HepG2 (cell line): ENCODE results near the gene ITGA2. TPM values are rescaled to one million over a fixed set of nuclear protein-coding genes. Genes with fewer than 3 reads are reported as not detected.
A peak's percentile ranks its signal among the peaks of the same experiment; 100 is the strongest.

ENCODE experiments used
- ATAC-seq: fragments of 200-7000 bp; cut with Tn5 transposase; 3 replicates; pipeline ENCODE4 v1.9.1; 2020; ENCODE audit warnings: mild to moderate bottlenecking, moderate library complexity
- BruUV-seq: library from RNA; stranded (reverse); fragments of 400-500 nt; replicated peaks from 2 replicates; lab custom pipeline; 2021; lab: Mats Ljungman, UMichigan
- CTCF ChIA-PET: fragments of 300-600 bp; formaldehyde crosslinking; extraction: SDS; loops from one replicate; lab custom pipeline; 2021; ENCODE audit warnings: low total read pairs, inconsistent platforms, low intra/inter-chr PET ratio; lab: Yijun Ruan, JAX
- POLR2A ChIA-PET: fragments of 350-600 bp; sonication (Branson Sonifier 250); formaldehyde crosslinking; loops from one replicate; lab custom pipeline; 2020; ENCODE audit warnings: antibody characterized with exemption, inconsistent platforms; lab: Yijun Ruan, JAX
- DNase-seq: peaks from one replicate; pipeline ENCODE4 v3.0.0-alpha.2; 2015; ENCODE audit warnings: low spot score
- FAIRE-seq: peaks from 3 replicates; lab custom pipeline; 2011; peaks lifted over from hg19 to GRCh38; lab: Jason Lieb, UNC
- H2AFZ ChIP-seq: one replicate; pipeline ENCODE4 v1.6.1; 2011; ENCODE audit warnings: low read length, inconsistent platforms
- H3K27ac ChIP-seq: fragments of 300-600 bp; 3 replicates; pipeline ENCODE4 v1.8.0; 2011; ENCODE audit warnings: mixed run types, mild to moderate bottlenecking, mixed read lengths, low read length, inconsistent platforms; ENCODE audit not compliant: insufficient read depth; ENCODE audit errors: extremely low read length
- H3K27me3 ChIP-seq, 2 experiments: fragments of 200-600 bp in 1 of 2; 2 replicates in 1 of 2; 3 replicates in 1 of 2; pipeline versions ENCODE4 v1.6.0 to v1.8.0; 2011; ENCODE audit warnings: low read length in 2 of 2, mild to moderate bottlenecking in 2 of 2, moderate library complexity in 2 of 2, inconsistent platforms in 1 of 2; ENCODE audit not compliant: insufficient read depth in 2 of 2, control insufficient read depth in 1 of 2
- H3K36me3 ChIP-seq, 2 experiments: fragments of 200-600 bp in 1 of 2; replicated peaks in 1 of 2; 2 replicates in 1 of 2; 3 replicates in 1 of 2; pipeline versions ENCODE4 v1.5.1 to v1.8.0; 2011; ENCODE audit warnings: low read length in 2 of 2, inconsistent platforms in 1 of 2; ENCODE audit not compliant: insufficient read depth in 2 of 2, control insufficient read depth in 1 of 2
- H3K4me1 ChIP-seq: 2 replicates; pipeline ENCODE4 v1.5.1; 2012; ENCODE audit warnings: low read length, inconsistent platforms; ENCODE audit not compliant: insufficient read depth
- H3K4me2 ChIP-seq: 2 replicates; pipeline ENCODE4 v1.6.0; 2011; ENCODE audit warnings: low read depth, low read length, inconsistent platforms
- H3K4me3 ChIP-seq, 3 experiments: fragments of 200-600 bp in 1 of 3; sonication (generic), shearing (Covaris generic) in 1 of 3; replicated peaks in 1 of 3; 2 replicates each; pipeline ENCODE4 v1.5.1; 2011 to 2016; ENCODE audit warnings: low read length in 3 of 3, inconsistent platforms in 2 of 3, low read depth in 2 of 3, mild to moderate bottlenecking in 2 of 3, control low read depth in 1 of 3, mixed read lengths in 1 of 3; ENCODE audit not compliant: insufficient read depth in 1 of 3
- H3K79me2 ChIP-seq: one replicate; pipeline ENCODE4 v1.6.1; 2011; ENCODE audit warnings: low read length, inconsistent platforms; ENCODE audit not compliant: insufficient read depth
- H3K9ac ChIP-seq: 2 replicates; pipeline ENCODE4 v1.6.0; 2011; ENCODE audit warnings: mild to moderate bottlenecking, low read depth, low read length, inconsistent platforms; ENCODE audit not compliant: insufficient read depth
- H3K9me3 ChIP-seq: 2 replicates; pipeline ENCODE4 v1.5.1; 2012; ENCODE audit warnings: mild to moderate bottlenecking, low read length
- H4K20me1 ChIP-seq: 2 replicates; pipeline ENCODE4 v1.6.0; 2011; ENCODE audit warnings: inconsistent platforms, mild to moderate bottlenecking, low read length, moderate library complexity; ENCODE audit not compliant: insufficient read depth
- EP300 ChIP-seq, 3 experiments: sonication (generic) in 1 of 3; formaldehyde crosslinking in 1 of 3; IDR thresholded peaks; 2 replicates each; pipeline versions ENCODE4 v1.5.1 to v1.6.1; 2011 to 2020; ENCODE audit warnings: low read depth in 2 of 3, low read length in 2 of 3, borderline replicate concordance in 1 of 3, improper control_type of control experiment in 1 of 3, mild to moderate bottlenecking in 1 of 3, missing genetic modification reagents in 1 of 3, moderate library complexity in 1 of 3
- ETV5 ChIP-seq: IDR thresholded peaks from 2 replicates; pipeline ENCODE4 v1.6.1; 2018; ENCODE audit warnings: missing biosample characterization, missing genetic modification reagents, inconsistent platforms, borderline replicate concordance
- FOSL2 ChIP-seq: sonication (generic); formaldehyde crosslinking; IDR thresholded peaks from 2 replicates; pipeline ENCODE4 v1.4.0; 2020; ENCODE audit warnings: missing genetic modification reagents
- HNRNPUL1 ChIP-seq: fragments of 200-400 bp; formaldehyde crosslinking; IDR thresholded peaks from 2 replicates; pipeline ENCODE4 v1.6.1; 2017; ENCODE audit warnings: low read depth, mild to moderate bottlenecking, low read length, moderate library complexity
- PAF1 ChIP-seq: IDR thresholded peaks from 2 replicates; pipeline ENCODE4 v1.6.1; 2016; ENCODE audit warnings: missing genetic modification reagents, missing compliant biosample characterization
- POLR2AphosphoS5 ChIP-seq: IDR thresholded peaks from 2 replicates; pipeline ENCODE4 v1.6.1; 2012; ENCODE audit warnings: low read depth, low read length
- POLR2G ChIP-seq: fragments of 200-400 bp; formaldehyde crosslinking; IDR thresholded peaks from 2 replicates; pipeline ENCODE4 v1.6.1; 2018; ENCODE audit warnings: mild to moderate bottlenecking, low read depth, low read length, moderate library complexity
- RBM22 ChIP-seq: fragments of 200-400 bp; formaldehyde crosslinking; optimal IDR thresholded peaks from 2 replicates; pipeline ENCODE3; 2017; ENCODE audit warnings: mild to moderate bottlenecking, low read length, moderate library complexity
- SAFB2 ChIP-seq: sonication (generic); formaldehyde crosslinking; IDR thresholded peaks from 2 replicates; pipeline ENCODE4 v1.5.1; 2020; ENCODE audit warnings: missing genetic modification reagents, low read depth, mild to moderate bottlenecking, borderline replicate concordance
- SOX5 ChIP-seq: IDR thresholded peaks from 2 replicates; pipeline ENCODE4 v1.6.1; 2016; ENCODE audit warnings: borderline replicate concordance
- TEAD3 ChIP-seq: optimal IDR thresholded peaks from 2 replicates; pipeline ENCODE3; 2016; ENCODE audit warnings: borderline replicate concordance
- ZNF558 ChIP-seq: sonication (generic); formaldehyde crosslinking; IDR thresholded peaks from 2 replicates; pipeline ENCODE4 v1.9.0; 2022; ENCODE audit warnings: mild to moderate bottlenecking, missing genetic modification reagents, borderline replicate concordance
- ZNF841 ChIP-seq: sonication (generic); formaldehyde crosslinking; IDR thresholded peaks from 2 replicates; pipeline ENCODE4 v1.8.1; 2023; ENCODE audit warnings: missing genetic modification reagents, borderline replicate concordance
- WGBS: methylation state at CpG from one replicate; pipeline ENCODE4 v1.1.6; 2017; ENCODE audit warnings: low lambda C conversion rate; 5-methylcytosine and 5-hydroxymethylcytosine counted together
- in situ Hi-C: cut with HindIII; loops from 2 replicates; pipeline ENCODE4 v1.10.0; 2017; ENCODE audit warnings: low pct_unique_long_range_greater_than_20kb; ENCODE audit not compliant: extremely low pct_ligation_motif_present
- intact Hi-C: fragments of 100-400 bp; cut with micrococcal nuclease; formaldehyde crosslinking; loops from one replicate; pipeline ENCODE4 v1.10.0; 2022; ENCODE audit not compliant: unreplicated experiment
- polyA plus RNA-seq, 8 experiments: library from polyadenylated mRNA; depleted of rRNA in 3 of 8; stranded (reverse) in 7 of 8; unstranded in 1 of 8; fragments of >200 nt; fragmentation: Illumina TruSeq in 4 of 8; extraction: Trizol in 4 of 8; gene quantifications; 2 replicates each; pipeline versions ENCODE4 v1.2.1 to v1.2.3, GENCODE V29; 2011 to 2016; ENCODE audit warnings: low read depth in 4 of 8, missing spikeins in 1 of 8, mixed read lengths in 1 of 8; ENCODE audit not compliant: insufficient read depth in 1 of 8
- total RNA-seq, 5 experiments: library from RNA; depleted of rRNA; stranded (reverse); fragments of >200 nt; fragmentation: Illumina TruSeq; extraction: Trizol; gene quantifications; 2 replicates each; pipeline ENCODE4 v1.2.3, GENCODE V29; 2016; ENCODE audit warnings: low read depth in 1 of 5
- TF ChIP-seq, protein P1 (sequence below): sonication (generic); formaldehyde crosslinking; IDR thresholded peaks from 2 replicates; pipeline ENCODE4 v1.4.0; 2020; ENCODE audit warnings: missing genetic modification reagents

The ITGA2 gene
- total and polyA plus RNA-seq, 2 of the 13 experiments (the other 11 are each of a cell fraction or from before 2014, with no cell fraction given) = 15.8 to 58.3 TPM

DNA sequence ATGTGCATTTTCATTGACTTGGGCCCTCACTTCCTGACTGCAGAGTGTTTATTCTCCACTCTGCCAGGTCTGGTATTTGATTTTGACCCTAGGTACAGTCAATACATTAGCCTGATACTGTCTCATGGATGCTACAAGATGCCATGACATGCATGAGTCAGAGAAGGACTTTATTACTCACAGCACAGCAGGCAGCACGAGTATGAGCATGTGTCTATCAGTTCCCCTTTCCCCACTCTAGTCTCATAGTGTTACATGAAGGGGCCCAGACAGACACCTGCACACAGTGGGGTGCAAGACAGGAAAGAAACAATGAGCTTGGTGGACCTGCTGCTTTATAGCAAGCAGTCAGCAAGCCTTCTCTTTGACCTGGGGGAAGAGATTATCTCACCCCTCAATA is 19.6 kb downstream of the ITGA2 start:
- no peak overlapping the region for H3K4me2 ChIP-seq
- no peak overlapping the region for H2AFZ ChIP-seq
- 71% methylated on average over 1 of the region's 1 CpG for WGBS
- no peaks in the 10 kb centered on the region for H3K27me3 ChIP-seq
- H3K4me3 ChIP-seq = no peak overlapping the region
- H3K79me2 ChIP-seq = peaks cover 63% of the 10 kb centered on the region
- FAIRE-seq (no peak), ATAC-seq (peak; percentile 16; the same call in 1 of the 3 replicates), DNase-seq (no peak)
- TF ChIP-seq POLR2G (0 out of 2 replicates have a peak, but pooled peaks have one; percentile 16), FOSL2 (CRISPR knock-in tag) (peak; percentile 78), TEAD3 (CRISPR knock-in tag) (peak; percentile 27), ETV5 (CRISPR knock-in tag) (peak; percentile 11; the same call in 1 of the 2 replicates), POLR2AphosphoS5 (0 out of 2 replicates have a peak, but pooled peaks have one; percentile 38), ZNF841 (CRISPR knock-in tag) (no peak), HNRNPUL1 (no peak), RBM22 (peak; percentile 56), ZNF558 (CRISPR knock-in tag) (no peak), EP300 (IDR thresholded peaks at IDR 0.05; ENCODE audit: low read depth in 2 of 2, low read length in 2 of 2) (0 out of 4 replicates have a peak, but pooled peaks of 1 of the 2 experiments have one; percentile 7), EP300 (CRISPR knock-in tag; IDR thresholded peaks at IDR 0.05; ENCODE audit: borderline replicate concordance) (no peak), SOX5 (CRISPR knock-in tag) (no peak), SAFB2 (CRISPR knock-in tag) (no peak), PAF1 (CRISPR knock-in tag) (no peak)
- TF ChIP-seq, protein P1, sequence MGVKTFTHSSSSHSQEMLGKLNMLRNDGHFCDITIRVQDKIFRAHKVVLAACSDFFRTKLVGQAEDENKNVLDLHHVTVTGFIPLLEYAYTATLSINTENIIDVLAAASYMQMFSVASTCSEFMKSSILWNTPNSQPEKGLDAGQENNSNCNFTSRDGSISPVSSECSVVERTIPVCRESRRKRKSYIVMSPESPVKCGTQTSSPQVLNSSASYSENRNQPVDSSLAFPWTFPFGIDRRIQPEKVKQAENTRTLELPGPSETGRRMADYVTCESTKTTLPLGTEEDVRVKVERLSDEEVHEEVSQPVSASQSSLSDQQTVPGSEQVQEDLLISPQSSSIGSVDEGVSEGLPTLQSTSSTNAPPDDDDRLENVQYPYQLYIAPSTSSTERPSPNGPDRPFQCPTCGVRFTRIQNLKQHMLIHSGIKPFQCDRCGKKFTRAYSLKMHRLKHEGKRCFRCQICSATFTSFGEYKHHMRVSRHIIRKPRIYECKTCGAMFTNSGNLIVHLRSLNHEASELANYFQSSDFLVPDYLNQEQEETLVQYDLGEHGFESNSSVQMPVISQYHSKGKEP (CRISPR knock-in tag) = no peak
- no peaks in the 10 kb centered on the region for H3K9me3 ChIP-seq
- ChIA-PET CTCF (no interaction called here), POLR2A (interaction anchor here (0.8 to 1.8 kb wide), 2 partner anchors 12 to 60 kb away, joined by 3 to 5 read pairs; no protein-coding TSS in a partner anchor)
- in situ Hi-C loops = no loop called here
- H3K36me3 ChIP-seq = peaks cover 4 to 6% of the 10 kb centered on the region in 2 experiments
- no TSS peak for BruUV-seq
- peak overlapping the region; percentile 10 for H3K27ac ChIP-seq
- H4K20me1 ChIP-seq = no peaks in the 10 kb centered on the region
- H3K9ac ChIP-seq = no peak overlapping the region
- peaks cover 95% of the 10 kb centered on the region for H3K4me1 ChIP-seq
- intact Hi-C loops = no loop called here
